HG03108 (cell line): ENCODE results near the gene KMT2B.
"Not testable (repeated sequence)": the region's sequence is repeated elsewhere in the genome, so short reads cannot be mapped to it uniquely, and the experiment has no call there.

Experiments
- ATAC-seq: cut with Tn5 transposase; IDR thresholded peaks from one replicate; pipeline ENCODE4 v1.9.1; 2021; ENCODE audit warnings: moderate library complexity; ENCODE audit not compliant: unreplicated experiment

Gene KMT2B

DNA sequence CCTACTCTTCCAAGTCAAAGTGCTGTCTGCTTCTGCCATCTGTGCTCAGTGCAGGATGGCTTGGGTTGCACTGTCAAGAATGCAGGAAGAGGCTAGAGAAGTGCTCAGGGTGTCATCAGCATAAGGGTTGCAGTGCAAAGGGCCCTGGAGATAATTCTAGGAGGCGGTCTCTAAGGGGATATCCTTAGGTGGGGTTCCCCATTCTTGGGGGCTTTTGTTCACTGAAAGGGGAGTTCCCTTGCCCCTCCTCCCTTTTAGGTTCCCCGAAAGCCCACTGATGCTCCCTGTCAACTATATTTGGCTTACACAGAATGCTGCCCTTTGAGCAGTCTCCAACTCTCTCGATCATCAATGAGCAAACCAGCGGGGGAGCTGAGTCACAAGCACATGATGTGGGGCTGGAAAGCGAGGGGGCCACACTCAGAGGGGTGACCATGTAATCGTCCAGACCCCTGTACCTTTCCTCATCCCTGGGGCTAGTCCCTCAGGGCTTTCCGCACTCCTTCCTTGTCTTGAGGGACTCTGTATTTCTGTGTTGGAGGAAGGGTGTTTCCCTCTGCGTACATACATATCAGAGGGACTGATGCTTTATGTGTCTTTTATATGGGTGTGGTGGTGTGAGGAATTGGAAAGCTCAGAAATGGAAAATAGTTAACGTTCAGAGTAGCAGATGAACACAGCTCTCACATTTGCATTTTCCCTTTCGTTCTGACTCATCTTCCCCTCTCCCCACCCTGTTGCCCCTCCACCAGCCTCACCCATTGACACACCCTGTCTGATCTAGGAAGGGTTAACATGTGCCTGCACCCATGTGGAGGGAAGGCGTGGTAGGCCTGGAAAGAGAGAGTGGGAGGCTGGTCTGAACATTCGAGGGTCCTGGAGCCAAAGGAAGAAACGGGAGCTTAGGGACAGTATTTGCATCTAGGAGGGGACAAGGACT lies 6.7 kb upstream of the KMT2B start:
- ATAC-seq = no peak

DNA sequence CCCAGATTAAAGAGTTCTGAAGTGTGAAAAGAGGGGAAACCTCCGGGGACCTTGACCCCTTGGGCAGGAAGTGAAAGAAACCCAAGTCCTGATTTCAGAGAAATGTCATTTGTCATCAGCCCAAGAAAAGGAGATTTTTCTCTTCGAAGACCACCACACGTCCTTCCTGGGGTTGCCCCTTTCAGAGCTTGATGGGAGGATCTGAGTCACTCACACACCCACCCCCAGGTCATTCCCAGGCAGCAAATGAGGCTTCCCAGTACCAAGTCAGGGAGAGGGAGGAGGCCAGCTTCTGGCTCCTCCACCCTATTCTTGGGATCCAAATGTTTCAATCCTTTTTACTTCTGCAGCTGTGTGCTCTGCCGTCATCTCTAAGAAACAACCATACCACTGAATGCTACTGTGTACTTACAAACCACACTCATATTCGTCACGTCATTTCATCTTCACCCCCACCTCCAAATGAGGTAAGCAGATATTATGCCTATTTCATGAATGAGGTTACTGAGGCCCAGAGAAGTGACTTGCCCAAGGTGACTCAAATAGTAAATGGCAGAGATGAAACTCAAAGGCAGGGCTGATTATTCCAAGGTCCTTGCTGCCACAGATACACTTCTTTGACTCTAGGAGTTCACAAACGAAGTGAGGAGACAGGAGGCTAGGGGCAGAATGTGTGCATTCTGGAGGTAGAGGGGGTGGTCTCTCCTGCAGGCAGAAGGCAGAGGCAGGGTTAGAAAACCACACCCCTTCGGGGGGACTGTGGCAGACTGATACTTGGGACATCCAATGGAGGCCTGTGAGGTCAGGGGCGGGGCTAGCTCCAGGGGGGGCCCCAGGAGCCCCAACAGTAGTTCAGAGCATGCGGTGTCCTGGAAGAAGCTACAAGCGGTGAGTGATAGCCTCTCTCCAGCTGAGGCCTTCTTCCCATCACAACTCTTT lies 5.0 kb upstream of the KMT2B start:
- ATAC-seq = peak; percentile 20

DNA sequence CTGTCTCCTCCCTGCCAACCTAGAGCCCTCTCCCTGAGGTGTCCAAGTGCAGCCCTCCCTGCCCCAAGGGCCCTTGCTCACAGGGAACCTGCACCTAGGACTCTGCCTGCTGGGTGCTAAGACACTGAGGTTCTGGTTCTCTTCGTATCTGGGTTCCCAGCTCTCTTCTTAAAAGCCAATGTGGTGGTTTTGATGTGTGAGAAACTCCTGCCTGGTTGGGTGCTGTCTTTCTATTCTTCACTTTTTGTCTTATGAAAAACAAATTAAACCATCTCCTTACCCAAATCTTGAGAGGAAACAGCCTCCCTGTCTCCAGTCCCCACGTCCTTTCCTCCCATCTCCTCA lies 4.3 kb upstream of the KMT2B start:
- no peak for ATAC-seq

DNA sequence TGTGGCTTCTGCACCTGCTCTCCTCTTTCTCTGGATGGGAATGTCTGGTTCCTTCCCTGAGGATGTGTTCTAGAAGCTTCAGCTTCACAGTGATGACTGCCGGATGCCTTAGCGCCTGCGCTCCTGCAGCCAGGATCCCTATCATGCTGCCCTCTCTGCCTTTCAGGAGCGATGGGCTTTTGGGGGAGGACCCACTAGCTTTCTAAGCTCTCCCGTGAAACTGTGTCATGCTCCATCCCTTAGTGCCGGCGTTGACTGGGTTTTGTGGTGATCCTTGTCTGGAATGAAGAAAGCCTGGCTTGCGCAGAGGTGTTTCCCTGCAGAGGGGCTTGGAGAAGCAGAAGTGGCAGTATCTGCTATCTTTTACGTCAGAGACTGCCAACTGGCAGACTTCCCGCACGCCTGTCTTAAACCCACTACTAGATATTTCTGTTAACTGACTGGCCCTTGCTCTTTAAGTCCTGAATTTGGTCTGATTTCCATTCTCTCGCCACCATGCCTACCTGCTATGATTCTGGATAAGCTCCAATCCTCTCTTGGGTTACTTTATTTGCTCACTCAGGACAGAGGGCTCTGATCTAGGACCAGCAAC lies 3.8 kb upstream of the KMT2B start:
- no peak for ATAC-seq

DNA sequence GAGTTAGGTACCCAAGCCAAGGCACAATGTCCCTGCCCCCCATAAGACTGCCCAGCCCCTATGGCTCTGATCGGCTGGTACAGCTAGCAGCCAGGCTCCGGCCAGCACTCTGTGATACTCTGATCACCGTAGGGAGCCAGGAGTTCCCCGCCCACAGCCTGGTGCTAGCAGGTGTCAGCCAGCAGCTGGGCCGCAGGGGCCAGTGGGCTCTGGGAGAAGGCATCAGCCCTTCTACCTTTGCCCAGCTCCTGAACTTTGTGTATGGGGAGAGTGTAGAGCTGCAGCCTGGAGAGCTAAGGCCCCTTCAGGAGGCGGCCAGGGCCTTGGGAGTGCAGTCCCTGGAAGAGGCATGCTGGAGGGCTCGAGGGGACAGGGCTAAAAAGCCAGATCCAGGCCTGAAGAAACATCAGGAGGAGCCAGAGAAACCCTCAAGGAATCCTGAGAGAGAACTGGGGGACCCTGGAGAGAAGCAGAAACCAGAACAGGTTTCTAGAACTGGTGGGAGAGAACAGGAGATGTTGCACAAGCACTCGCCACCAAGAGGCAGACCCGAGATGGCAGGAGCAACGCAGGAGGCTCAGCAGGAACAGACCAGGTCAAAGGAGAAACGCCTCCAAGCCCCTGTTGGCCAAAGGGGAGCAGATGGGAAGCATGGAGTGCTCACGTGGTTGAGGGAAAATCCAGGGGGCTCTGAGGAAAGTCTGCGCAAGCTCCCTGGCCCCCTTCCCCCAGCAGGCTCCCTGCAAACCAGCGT lies 3.0 kb upstream of the KMT2B start:
- no peak for ATAC-seq

DNA sequence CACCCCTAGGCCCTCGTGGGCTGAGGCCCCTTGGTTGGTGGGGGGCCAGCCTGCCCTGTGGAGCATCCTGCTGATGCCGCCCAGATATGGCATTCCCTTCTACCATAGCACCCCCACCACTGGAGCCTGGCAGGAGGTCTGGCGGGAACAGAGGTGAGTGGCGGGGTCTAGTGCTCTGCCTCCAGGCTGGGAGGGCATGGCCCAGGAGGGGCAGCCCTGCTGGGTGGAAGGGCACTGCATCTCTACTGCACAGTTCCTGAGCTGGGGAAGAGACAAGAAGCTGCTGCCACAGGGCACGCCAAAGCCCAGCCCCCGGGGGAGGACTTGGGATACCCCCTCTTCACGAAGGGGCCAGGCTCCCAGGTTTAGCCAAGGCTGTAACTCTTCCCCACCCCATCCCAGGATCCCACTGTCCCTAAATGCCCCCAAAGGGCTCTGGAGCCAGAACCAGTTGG lies 2.4 kb upstream of the KMT2B start:
- ATAC-seq = no peak

DNA sequence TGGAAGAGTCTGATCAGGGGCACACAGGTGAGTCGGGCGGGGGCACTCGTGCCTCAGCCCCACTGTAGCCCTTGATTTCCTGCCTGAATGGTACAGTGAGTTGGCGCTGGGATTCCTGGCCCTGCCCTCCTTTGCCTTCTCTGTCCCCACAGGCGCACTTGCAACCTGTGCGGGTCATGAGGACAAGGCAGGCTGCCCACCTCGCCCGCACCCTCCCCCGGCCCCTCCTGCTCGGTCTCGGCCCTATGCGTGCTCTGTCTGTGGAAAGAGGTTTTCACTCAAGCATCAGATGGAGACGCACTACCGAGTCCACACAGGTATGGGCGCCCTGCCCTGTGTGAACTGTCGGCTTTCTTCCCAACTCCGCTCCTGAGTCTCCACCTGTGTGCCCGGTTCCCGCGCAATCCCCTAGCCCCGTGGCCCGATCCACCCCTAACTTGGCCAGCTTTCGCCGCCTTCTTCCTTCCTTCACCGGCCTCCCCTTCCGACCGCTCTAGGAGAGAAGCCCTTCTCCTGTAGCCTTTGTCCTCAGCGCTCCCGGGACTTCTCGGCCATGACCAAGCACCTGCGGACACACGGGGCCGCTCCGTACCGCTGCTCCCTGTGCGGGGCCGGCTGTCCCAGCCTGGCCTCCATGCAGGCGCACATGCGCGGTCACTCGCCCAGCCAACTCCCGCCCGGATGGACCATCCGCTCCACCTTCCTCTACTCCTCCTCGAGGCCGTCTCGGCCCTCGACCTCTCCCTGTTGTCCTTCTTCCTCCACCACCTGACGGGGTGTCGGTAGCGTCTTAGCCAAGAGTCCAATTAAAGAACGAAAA lies 1.6 kb upstream of the KMT2B start:
- no peak for ATAC-seq

DNA sequence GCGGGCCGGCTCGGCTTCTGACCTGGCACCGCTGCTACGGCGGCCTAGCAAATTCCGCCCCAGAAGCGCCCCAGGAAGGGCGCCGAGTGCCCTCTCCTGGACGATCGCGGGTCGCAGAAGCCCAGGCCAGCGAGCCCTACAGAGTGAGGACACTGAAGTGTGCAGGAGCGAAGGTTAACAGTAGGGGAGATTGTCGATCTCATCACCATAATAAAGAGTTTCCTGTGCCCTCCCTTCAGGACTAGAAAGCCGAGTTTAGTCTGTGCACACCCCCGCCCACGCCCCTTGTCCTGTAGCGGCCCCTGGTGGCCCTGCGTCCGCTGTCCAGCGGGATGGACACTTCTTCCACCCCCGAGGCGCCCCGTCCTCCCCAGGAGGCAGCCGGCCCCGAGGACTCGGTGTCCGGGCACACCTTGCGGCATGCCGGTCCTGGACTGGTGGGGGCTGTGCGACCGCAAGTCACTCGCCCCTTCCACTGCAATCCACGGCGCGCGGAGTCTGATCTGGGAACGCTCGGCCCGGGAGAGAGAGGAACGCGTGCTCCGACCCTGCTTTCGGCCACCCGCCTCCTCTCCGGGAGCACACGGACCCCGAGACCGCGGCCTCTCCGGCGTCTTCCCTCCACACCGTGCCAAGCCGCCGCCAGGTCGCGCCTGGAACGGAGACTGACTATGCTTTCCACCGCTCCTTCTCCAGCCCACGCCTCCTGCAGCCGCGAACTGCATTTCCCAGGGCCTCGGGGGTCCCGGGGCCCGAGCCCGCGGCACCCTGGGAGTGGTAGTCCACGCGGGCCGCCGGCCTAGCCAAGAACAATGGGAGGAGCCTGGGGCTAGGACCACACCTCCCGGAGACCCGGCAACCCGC lies 770 bp upstream of the KMT2B start:
- ATAC-seq = peak; percentile 48

DNA sequence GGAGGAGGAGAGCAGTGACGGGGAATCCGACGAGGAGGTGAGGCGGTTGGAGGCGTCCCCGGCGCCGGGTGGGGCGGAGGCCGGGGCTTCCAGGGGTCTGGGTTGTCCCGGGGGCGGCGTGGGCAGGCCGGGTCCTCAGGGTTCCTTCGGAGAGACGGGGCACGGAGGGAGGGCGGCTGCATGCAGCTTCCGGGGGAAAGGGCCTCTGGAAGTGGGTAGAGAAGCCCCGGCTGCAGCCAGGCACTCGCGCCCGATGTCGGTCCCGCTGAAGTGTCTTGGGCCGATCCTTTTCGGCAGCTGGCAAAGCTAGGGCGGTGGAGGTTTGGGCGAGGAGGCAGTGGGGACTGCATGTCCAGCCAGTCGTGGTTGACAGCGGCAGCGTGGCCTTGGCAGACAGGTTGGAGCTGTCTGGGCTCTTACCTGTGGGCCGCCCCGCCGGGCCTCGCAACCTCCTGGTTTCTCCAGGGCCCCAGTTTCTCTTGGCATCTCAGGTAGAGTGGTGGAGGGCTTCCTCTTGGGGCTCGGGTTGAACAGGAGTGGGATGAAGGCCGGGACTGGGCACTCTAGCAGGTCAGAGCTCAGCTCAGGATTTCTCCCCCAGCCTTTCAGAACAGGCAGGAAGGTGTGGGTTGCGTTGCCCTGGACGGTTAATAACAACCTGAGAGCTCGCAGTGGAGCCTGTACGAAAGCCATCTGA lies 690 bp downstream of the KMT2B start:
- ATAC-seq = no peak

DNA sequence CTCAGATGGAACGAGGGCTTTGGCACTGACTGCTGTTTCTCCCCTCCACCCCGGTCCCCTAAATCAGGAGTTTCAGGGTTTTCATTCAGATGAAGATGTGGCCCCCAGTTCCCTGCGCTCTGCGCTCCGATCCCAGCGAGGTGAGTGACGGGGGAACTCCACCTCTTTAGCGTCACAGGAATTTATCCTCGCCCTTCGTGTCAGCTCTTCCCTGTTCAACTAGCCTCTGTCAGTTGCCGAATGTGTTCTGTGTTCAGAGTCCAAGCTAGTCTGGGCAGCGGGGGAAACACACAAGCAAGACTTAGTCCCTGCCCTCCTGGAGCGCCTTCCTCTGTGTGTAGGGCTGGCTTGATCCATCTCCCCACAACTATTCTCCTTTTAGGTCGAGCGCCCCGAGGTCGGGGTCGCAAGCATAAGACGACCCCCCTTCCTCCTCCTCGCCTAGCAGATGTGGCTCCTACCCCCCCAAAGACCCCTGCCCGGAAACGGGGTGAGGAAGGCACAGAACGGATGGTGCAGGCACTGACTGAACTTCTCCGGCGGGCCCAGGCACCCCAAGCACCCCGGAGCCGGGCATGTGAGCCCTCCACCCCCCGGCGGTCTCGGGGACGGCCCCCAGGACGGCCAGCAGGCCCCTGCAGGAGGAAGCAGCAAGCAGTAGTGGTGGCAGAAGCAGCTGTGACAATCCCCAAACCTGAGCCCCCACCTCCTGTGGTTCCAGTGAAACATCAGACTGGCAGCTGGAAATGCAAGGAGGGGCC lies 1.8 kb downstream of the KMT2B start:
- no peak for ATAC-seq

DNA sequence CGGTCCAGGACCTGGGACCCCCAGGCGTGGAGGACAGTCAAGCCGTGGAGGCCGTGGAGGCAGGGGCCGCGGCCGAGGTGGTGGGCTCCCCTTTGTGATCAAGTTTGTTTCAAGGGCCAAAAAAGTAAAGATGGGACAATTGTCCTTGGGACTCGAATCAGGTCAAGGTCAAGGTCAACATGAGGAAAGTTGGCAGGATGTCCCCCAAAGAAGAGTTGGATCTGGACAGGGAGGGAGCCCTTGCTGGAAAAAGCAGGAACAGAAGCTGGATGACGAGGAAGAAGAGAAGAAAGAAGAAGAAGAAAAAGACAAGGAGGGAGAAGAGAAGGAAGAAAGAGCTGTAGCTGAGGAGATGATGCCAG lies 2.3 kb downstream of the KMT2B start:
- no peak for ATAC-seq

DNA sequence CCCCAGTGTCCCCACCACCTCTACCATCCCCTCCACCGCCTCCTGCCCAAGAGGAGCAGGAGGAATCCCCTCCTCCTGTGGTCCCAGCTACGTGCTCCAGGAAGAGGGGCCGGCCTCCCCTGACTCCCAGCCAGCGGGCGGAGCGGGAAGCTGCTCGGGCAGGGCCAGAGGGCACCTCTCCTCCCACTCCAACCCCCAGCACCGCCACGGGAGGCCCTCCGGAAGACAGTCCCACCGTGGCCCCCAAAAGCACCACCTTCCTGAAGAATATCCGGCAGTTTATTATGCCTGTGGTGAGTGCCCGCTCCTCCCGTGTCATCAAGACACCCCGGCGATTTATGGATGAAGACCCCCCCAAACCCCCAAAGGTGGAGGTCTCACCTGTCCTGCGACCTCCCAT lies 2.8 kb downstream of the KMT2B start:
- no peak for ATAC-seq

DNA sequence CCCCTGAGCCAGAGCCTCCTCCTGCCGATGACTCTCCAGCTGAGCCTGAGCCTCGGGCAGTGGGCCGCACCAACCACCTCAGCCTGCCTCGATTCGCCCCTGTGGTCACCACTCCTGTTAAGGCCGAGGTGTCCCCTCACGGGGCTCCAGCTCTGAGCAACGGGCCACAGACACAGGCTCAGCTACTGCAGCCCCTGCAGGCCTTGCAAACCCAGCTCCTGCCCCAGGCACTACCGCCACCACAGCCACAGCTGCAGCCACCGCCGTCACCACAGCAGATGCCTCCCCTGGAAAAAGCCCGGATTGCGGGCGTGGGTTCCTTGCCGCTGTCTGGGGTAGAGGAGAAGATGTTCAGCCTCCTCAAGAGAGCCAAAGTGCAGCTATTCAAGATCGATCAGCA lies 3.6 kb downstream of the KMT2B start:
- ATAC-seq = no peak

DNA sequence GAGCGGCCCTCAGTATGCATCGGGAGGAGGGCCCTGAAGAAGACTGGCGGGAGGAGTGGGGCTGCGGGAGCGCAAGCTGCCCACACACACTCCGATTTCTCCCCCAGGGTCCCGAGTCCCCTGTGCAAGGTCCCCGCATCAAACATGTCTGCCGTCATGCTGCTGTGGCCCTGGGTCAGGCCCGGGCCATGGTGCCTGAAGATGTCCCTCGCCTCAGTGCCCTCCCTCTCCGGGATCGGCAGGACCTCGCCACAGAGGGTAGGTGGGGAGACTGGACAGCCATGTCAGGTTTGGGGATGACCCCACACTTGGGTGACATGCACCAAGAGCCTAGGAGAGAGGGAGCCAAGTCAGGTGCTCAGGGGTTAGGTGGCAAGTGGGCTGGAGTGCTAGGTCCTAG lies 4.7 kb downstream of the KMT2B start:
- no peak for ATAC-seq

DNA sequence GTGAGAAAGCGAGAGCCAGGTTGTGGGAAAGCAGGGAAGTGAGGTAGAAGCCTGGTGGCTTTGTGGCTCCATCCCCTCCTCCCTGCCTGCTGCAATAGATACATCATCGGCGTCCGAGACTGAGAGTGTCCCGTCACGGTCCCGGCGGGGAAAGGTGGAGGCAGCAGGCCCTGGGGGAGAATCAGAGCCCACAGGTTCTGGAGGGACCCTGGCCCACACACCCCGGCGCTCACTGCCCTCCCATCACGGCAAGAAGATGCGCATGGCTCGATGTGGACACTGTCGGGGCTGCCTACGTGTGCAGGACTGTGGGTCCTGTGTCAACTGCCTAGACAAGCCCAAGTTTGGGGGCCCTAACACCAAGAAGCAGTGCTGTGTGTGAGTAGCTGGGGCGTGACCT lies 5.1 kb downstream of the KMT2B start:
- no peak for ATAC-seq

DNA sequence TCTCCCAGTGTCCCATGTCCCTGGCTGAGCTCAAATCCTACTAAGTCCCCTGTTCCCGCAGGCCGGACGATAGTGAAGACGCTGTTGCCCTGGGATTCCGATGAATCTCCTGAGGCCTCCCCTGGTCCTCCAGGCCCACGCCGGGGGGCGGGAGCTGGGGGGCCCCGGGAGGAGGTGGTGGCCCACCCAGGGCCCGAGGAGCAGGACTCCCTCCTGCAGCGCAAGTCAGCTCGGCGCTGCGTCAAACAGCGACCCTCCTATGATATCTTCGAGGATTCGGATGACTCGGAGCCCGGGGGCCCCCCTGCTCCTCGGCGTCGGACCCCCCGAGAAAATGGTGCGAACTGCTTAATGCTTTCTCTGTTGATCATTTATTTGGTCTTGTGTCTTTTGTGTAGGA lies 5.9 kb downstream of the KMT2B start:
- ATAC-seq = no peak

DNA sequence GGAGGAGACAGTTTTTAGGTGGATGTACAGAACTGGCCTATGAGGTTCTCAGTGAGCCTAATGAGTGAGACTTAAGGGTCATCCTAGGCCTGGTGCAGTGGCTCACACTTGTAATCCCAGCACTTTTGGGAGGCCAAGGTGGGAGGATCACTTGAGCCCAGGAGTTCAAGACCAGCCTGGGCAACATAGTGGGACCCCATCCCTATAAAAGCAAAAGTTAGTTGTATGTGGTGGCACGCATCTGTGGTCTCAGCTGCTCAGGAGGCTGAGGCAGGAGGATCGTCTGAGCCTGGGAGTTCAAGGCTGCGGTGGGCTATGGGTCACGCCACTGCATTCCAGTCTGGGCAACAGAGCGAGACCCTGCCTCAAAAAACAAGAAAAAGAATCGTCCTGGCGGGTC lies 6.3 kb downstream of the KMT2B start:
- ATAC-seq = not testable (repeated sequence)

DNA sequence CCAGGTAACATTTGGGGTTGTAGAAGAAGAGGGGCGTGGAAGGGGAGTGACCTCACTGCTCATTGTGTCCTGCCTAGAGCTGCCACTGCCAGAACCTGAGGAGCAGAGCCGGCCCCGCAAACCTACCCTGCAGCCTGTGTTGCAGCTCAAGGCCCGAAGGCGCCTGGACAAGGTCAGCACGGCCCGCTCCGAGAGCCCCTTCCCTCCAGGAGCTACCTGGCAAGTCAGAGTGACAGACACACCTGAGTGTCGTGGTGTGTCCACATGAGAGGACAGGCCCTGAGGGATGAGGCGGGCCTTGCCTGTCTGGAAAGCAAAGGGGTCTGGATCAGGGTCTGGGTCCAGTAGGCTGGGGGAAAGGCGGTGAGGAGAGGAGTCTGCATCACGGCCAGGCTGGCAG lies 6.8 kb downstream of the KMT2B start:
- ATAC-seq = no peak
